HG03039 (cell line): Measurements from ENCODE around the gene YEATS2.
"Not testable (repeated sequence)": the region's sequence is repeated elsewhere in the genome, so short reads cannot be mapped to it uniquely, and the experiment has no call there.

ENCODE experiments used
- ATAC-seq: cut with Tn5 transposase; IDR thresholded peaks from one replicate; pipeline ENCODE4 v1.9.1; 2021; ENCODE audit warnings: mild to moderate bottlenecking, moderate library complexity; ENCODE audit not compliant: unreplicated experiment

Gene YEATS2

GRCh38 chr3:183711516-183711915 is 13.9 kb downstream of the YEATS2 start:
- no peak for ATAC-seq

- no peak for ATAC-seq
Measured at GRCh38 chr3:183714622-183715021, 17.0 kb downstream of the YEATS2 start.

GRCh38 chr3:183718012-183718411 is 20.4 kb downstream of the YEATS2 start:
- no peak for ATAC-seq

- no peak for ATAC-seq
Measured at GRCh38 chr3:183725387-183725786, 27.8 kb downstream of the YEATS2 start.

- ATAC-seq, result no peak
Measured at GRCh38 chr3:183728204-183728603, 30.6 kb downstream of the YEATS2 start.

- ATAC-seq, result no peak
Measured at GRCh38 chr3:183730361-183730760, 32.8 kb downstream of the YEATS2 start.

GRCh38 chr3:183731611-183732010 is 34.0 kb downstream of the YEATS2 start:
- ATAC-seq, result no peak

GRCh38 chr3:183733553-183733952 is 36.0 kb downstream of the YEATS2 start:
- ATAC-seq, result no peak

GRCh38 chr3:183734750-183735494 is 37.3 kb downstream of the YEATS2 start:
- no peak for ATAC-seq

- no peak for ATAC-seq
Measured at GRCh38 chr3:183737116-183737515, 39.5 kb downstream of the YEATS2 start.

- ATAC-seq, result not testable (repeated sequence)
Measured at GRCh38 chr3:183740154-183740553, 42.6 kb downstream of the YEATS2 start.

- ATAC-seq, result no peak
Measured at GRCh38 chr3:183743231-183743630, 45.6 kb downstream of the YEATS2 start.

- no peak for ATAC-seq
Measured at GRCh38 chr3:183745300-183746098, 47.9 kb downstream of the YEATS2 start.

GRCh38 chr3:183754052-183754451 is 56.5 kb downstream of the YEATS2 start:
- ATAC-seq, result no peak

- no peak for ATAC-seq
Measured at GRCh38 chr3:183762304-183762703, 64.7 kb downstream of the YEATS2 start.

GRCh38 chr3:183764847-183765731 is 67.5 kb downstream of the YEATS2 start:
- ATAC-seq, result no peak

- ATAC-seq, result no peak
Measured at GRCh38 chr3:183766107-183766506, 68.5 kb downstream of the YEATS2 start.

GRCh38 chr3:183766745-183767606 is 69.4 kb downstream of the YEATS2 start:
- ATAC-seq, result no peak

- ATAC-seq, result no peak
Measured at GRCh38 chr3:183768114-183768513, 70.5 kb downstream of the YEATS2 start.

GRCh38 chr3:183769453-183769852 is 71.9 kb downstream of the YEATS2 start:
- ATAC-seq, result no peak
